GM12878 (cell line): Measurements from ENCODE around the gene CAVIN1. TPM values are rescaled to one million over a fixed set of nuclear protein-coding genes. Genes with fewer than 3 reads are reported as not detected.

Source experiments
- ATAC-seq: fragments of 200-7000 bp; cut with Tn5 transposase; 3 replicates; pipeline ENCODE4 v1.9.1; 2020; ENCODE audit warnings: mild to moderate bottlenecking, moderate library complexity
- BruUV-seq: library from RNA; stranded (reverse); fragments of 400-500 nt; replicated peaks from 2 replicates; lab custom pipeline; 2021; lab: Mats Ljungman, UMichigan
- CTCF ChIA-PET: fragments of 300-600 bp; sonication (Branson Sonifier 250); formaldehyde crosslinking; extraction: SDS; loops from one replicate; lab custom pipeline; 2021; ENCODE audit warnings: inconsistent platforms; lab: Yijun Ruan, JAX
- POLR2A ChIA-PET: fragments of 350-600 bp; formaldehyde crosslinking; extraction: SDS; loops from one replicate; lab custom pipeline; 2021; ENCODE audit warnings: inconsistent platforms; lab: Charles Lee
- RAD21 ChIA-PET: fragments of 300-600 bp; sonication (Branson Sonifier 250); formaldehyde crosslinking; loops from one replicate; lab custom pipeline; 2023; ENCODE audit warnings: antibody characterized with exemption; ENCODE audit not compliant: unreplicated experiment; lab: Charles Lee
- SMC1A ChIA-PET: fragments of 300-600 bp; sonication (Branson Sonifier 250); formaldehyde crosslinking; loops from one replicate; lab custom pipeline; 2023; ENCODE audit not compliant: unreplicated experiment, uncharacterized antibody; lab: Charles Lee
- DNase-seq: peaks from one replicate; pipeline ENCODE4 v3.0.0-alpha.2; 2011; ENCODE audit warnings: low read depth, low spot score
- FAIRE-seq: peaks from 3 replicates; lab custom pipeline; 2011; peaks lifted over from hg19 to GRCh38; lab: Jason Lieb, UNC
- H2AFZ ChIP-seq: 2 replicates; pipeline ENCODE4 v1.6.0; 2011; ENCODE audit warnings: low read depth, low read length, control low read depth; ENCODE audit not compliant: control insufficient read depth
- H3K27ac ChIP-seq: 2 replicates; pipeline ENCODE4 v1.5.1; 2011; ENCODE audit warnings: control low read depth; ENCODE audit not compliant: control insufficient read depth, insufficient read depth
- H3K27me3 ChIP-seq, 2 experiments: replicated peaks in 1 of 2; 2 replicates each; pipeline versions ENCODE4 v1.6.0 to v1.6.1; 2011; ENCODE audit warnings: low read length in 1 of 2; ENCODE audit not compliant: control insufficient read depth in 2 of 2, insufficient read depth in 2 of 2
- H3K36me3 ChIP-seq, 2 experiments: 2 replicates each; pipeline ENCODE4 v1.5.1; 2011; ENCODE audit warnings: low read length in 1 of 2; ENCODE audit not compliant: control insufficient read depth in 2 of 2, insufficient read depth in 2 of 2
- H3K4me1 ChIP-seq: 2 replicates; pipeline ENCODE4 v1.6.1; 2011; ENCODE audit warnings: mild to moderate bottlenecking, low read length, moderate library complexity, mixed read lengths; ENCODE audit not compliant: control insufficient read depth, insufficient read depth
- H3K4me2 ChIP-seq: 2 replicates; pipeline ENCODE4 v1.6.0; 2011; ENCODE audit warnings: control low read depth; ENCODE audit not compliant: control insufficient read depth, insufficient read depth
- H3K4me3 ChIP-seq: fragments of 200-600 bp; sonication (generic); 2 replicates; pipeline ENCODE4 v1.5.1; 2016
- H3K79me2 ChIP-seq: 2 replicates; pipeline ENCODE4 v1.6.0; 2011; ENCODE audit warnings: low read length; ENCODE audit not compliant: control insufficient read depth, insufficient read depth
- H3K9ac ChIP-seq: 2 replicates; pipeline ENCODE4 v1.8.0; 2011; ENCODE audit warnings: low read length, control low read depth, mixed read lengths; ENCODE audit not compliant: control insufficient read depth, insufficient read depth
- H3K9me3 ChIP-seq: replicated peaks from 3 replicates; pipeline ENCODE4 v1.5.1; 2011; ENCODE audit warnings: mild to moderate bottlenecking, low read length; ENCODE audit not compliant: control insufficient read depth, insufficient read depth
- H4K20me1 ChIP-seq: 2 replicates; pipeline ENCODE4 v1.6.0; 2011; ENCODE audit not compliant: control insufficient read depth, insufficient read depth
- ATF3 ChIP-seq: IDR thresholded peaks from 2 replicates; pipeline ENCODE4 v1.6.1; 2011; ENCODE audit warnings: low read depth, mild to moderate bottlenecking, low read length, moderate library complexity, borderline replicate concordance; ENCODE audit errors: extremely low read depth
- BCL3 ChIP-seq: IDR thresholded peaks from 2 replicates; pipeline ENCODE4 v1.6.1; 2011; ENCODE audit warnings: borderline replicate concordance, low read depth, mild to moderate bottlenecking, moderate library complexity, low read length; ENCODE audit not compliant: insufficient read depth, poor library complexity, severe bottlenecking
- BHLHE40 ChIP-seq, 2 experiments: fragments of 450-650 bp in 1 of 2; IDR thresholded peaks; 2 replicates each; pipeline ENCODE4 v1.6.1; 2011 to 2017; ENCODE audit warnings: low read depth in 2 of 2, borderline replicate concordance in 1 of 2, improper control_type of control experiment in 1 of 2, low read length in 1 of 2, mild to moderate bottlenecking in 1 of 2
- CBX3 ChIP-seq: fragments of 200-600 bp; sonication (generic); IDR thresholded peaks from 2 replicates; pipeline ENCODE4 v1.6.1; 2016; ENCODE audit warnings: low read depth, borderline replicate concordance
- CREB1 ChIP-seq: IDR thresholded peaks from 2 replicates; pipeline ENCODE4 v1.6.1; 2012; ENCODE audit warnings: low read depth, mild to moderate bottlenecking, inconsistent platforms
- MEF2B ChIP-seq: fragments of 450-650 bp; IDR thresholded peaks from 2 replicates; pipeline ENCODE4 v1.6.1; 2018; ENCODE audit warnings: mild to moderate bottlenecking, moderate library complexity; ENCODE audit not compliant: partially characterized antibody, poor library complexity, severe bottlenecking
- NKRF ChIP-seq: fragments of 450-650 bp; conservative IDR thresholded peaks from 2 replicates; pipeline ENCODE4 v1.6.1; 2017; ENCODE audit warnings: mild to moderate bottlenecking, moderate library complexity
- PKNOX1 ChIP-seq: fragments of 450-650 bp; IDR thresholded peaks from 2 replicates; pipeline ENCODE4 v1.6.1; 2016; ENCODE audit warnings: mild to moderate bottlenecking
- RUNX3 ChIP-seq: IDR thresholded peaks from 2 replicates; pipeline ENCODE4 v1.6.1; 2012; ENCODE audit warnings: low read length, inconsistent platforms
- SMARCA5 ChIP-seq: fragments of 450-650 bp; IDR thresholded peaks from 2 replicates; pipeline ENCODE4 v1.6.1; 2017; ENCODE audit warnings: mild to moderate bottlenecking
- ZBTB40 ChIP-seq: fragments of 450-650 bp; IDR thresholded peaks from 2 replicates; pipeline ENCODE4 v1.6.1; 2016; ENCODE audit warnings: mild to moderate bottlenecking, moderate library complexity, borderline replicate concordance
- WGBS: methylation state at CpG from one replicate; pipeline ENCODE4 v1.1.6; 2016; ENCODE audit warnings: low lambda C conversion rate; ENCODE audit not compliant: insufficient replicate concordance, insufficient coverage; ENCODE audit errors: missing lambda C conversion rate; 5-methylcytosine and 5-hydroxymethylcytosine counted together
- in situ Hi-C: fragments of 300-500 bp; cut with MboI; formaldehyde crosslinking; loops from 9 replicates; pipeline ENCODE4 v1.14.3; 2018; ENCODE audit warnings: mixed read lengths
- intact Hi-C: fragments of 100-400 bp; cut with micrococcal nuclease; formaldehyde crosslinking; loops from one replicate; pipeline ENCODE4 v1.14.2; 2022; ENCODE audit not compliant: unreplicated experiment
- polyA plus RNA-seq, 11 experiments: library from polyadenylated mRNA; depleted of rRNA in 4 of 11; unstranded in 6 of 11; stranded (reverse) in 5 of 11; fragments of >200 nt; fragmentation: Nextera tagmentation in 4 of 11; fragmentation: Illumina TruSeq in 1 of 11; extraction: Ambion mirVana in 4 of 11; extraction: Trizol in 1 of 11; gene quantifications; 1 replicate in 1 of 11; 2 replicates in 10 of 11; pipeline versions ENCODE4 v1.2.1 to v1.2.3, GENCODE V29; 2011 to 2016; ENCODE audit warnings: inconsistent platforms in 2 of 11, missing spikeins in 2 of 11, low read depth in 1 of 11
- total RNA-seq, 4 experiments: library from RNA; depleted of rRNA in 3 of 4; stranded (reverse); fragments of >200 nt in 3 of 4; fragmentation: Illumina TruSeq in 1 of 4; extraction: Trizol in 1 of 4; gene quantifications; 2 replicates each; pipeline versions ENCODE4 v1.2.1 to v1.2.3, GENCODE V29; 2013 to 2021

Gene CAVIN1
- total and polyA plus RNA-seq, 10 of the 15 experiments (the other 5 are each of a cell fraction or from before 2014, with no cell fraction given): 0.03 to 1.1 (median 0.37) TPM

- intact Hi-C loops: no loop called here
- under 1% methylated on average over 42 of the region's 45 CpGs for WGBS
- FAIRE-seq: no peak
- TF ChIP-seq CREB1: peak; percentile 54
- TF ChIP-seq ZBTB40: peak; percentile 24; the same call in 1 of the 2 replicates
- TF ChIP-seq PKNOX1: no peak
- peak; percentile 68; the same call in 1 of the 2 replicates for TF ChIP-seq NKRF
- TF ChIP-seq MEF2B: peak; percentile 33
- TF ChIP-seq CBX3: no peak
- no peak for TF ChIP-seq ATF3
- TF ChIP-seq BCL3: no peak
- peak; percentile 90 for TF ChIP-seq RUNX3
- TF ChIP-seq BHLHE40 (IDR thresholded peaks at IDR 0.05; ENCODE audit: borderline replicate concordance in 1 of 2, low read depth in 2 of 2, low read length in 1 of 2): peak; percentile 57 to 88; a peak in 3 of 4 replicates
- TF ChIP-seq SMARCA5: peak; percentile 82; the same call in 1 of the 2 replicates
Observed at GRCh38 chr17:42458497-42459255, 35.6 kb upstream of the CAVIN1 start, which contains the start of gene ATP6V0A1. Gene ATP6V0A1, plus strand, starts transcription at chr17:42458878. Its CDS starts 2,017 bp downstream, at chr17:42460895.

More at GRCh38 chr17:42458497-42459255, 35.6 kb upstream of the CAVIN1 start, which contains the start of gene ATP6V0A1:
- Histone ChIP-seq H3K4me3 (peak within 1 kb of the TSS; percentile 88), H2AFZ (peak within 1 kb of the TSS; percentile 71), H3K4me2 (peak within 1 kb of the TSS; percentile 92), H3K27me3 (no peaks in the 10 kb centered on the region), H3K9ac (peak within 1 kb of the TSS; percentile 82), H3K36me3 (peaks cover 0 to 2% of the 10 kb centered on the region in 2 experiments; a peak in 1 of 4 replicates), H3K4me1 (peaks cover 22% of the 10 kb centered on the region), H3K27ac (peak within 1 kb of the TSS; percentile 81), H4K20me1 (no peaks in the 10 kb centered on the region), H3K79me2 (peaks cover 25% of the 10 kb centered on the region), H3K9me3 (no peaks in the 10 kb centered on the region)
- RAD21 ChIA-PET: interaction anchor here (1.2 to 3.2 kb wide), 3 partner anchors 16 to 69 kb away, joined by 4 to 20 read pairs (median 6); no protein-coding TSS in a partner anchor
- SMC1A ChIA-PET: interaction anchor here (1.4 to 2.6 kb wide), 7 partner anchors 10 to 59 kb away, joined by 3 to 16 read pairs (median 6); no protein-coding TSS in a partner anchor
- DNase-seq (peak; percentile 49), ATAC-seq (peak; percentile 89)
- CTCF ChIA-PET: interaction anchor here (0.9 to 3.1 kb wide), 6 partner anchors 10 to 54 kb away, joined by 3 to 22 read pairs (median 8); no protein-coding TSS in a partner anchor
- in situ Hi-C loops: no loop called here
- POLR2A ChIA-PET: interaction anchor here (0.5 kb wide), 1 partner anchor 19 kb away, joined by 3 read pairs; no protein-coding TSS in a partner anchor
- BruUV-seq: no TSS peak
